GM18502 (cell line): ENCODE measurements around the gene PLEKHH3.

Experiments used
- ATAC-seq: cut with Tn5 transposase; IDR thresholded peaks from one replicate; pipeline ENCODE4 v1.9.1; 2021; ENCODE audit warnings: mild to moderate bottlenecking; ENCODE audit not compliant: unreplicated experiment, poor library complexity

The PLEKHH3 gene

GRCh38 chr17:42676424-42677011, at the start of gene PLEKHH3:
PLEKHH3 (minus strand) TSS chr17:42676994; CDS start chr17:42676563, 431 bp downstream.
- no peak for ATAC-seq

- ATAC-seq = no peak
These were observed 48.3 kb upstream of the PLEKHH3 start for GRCh38 chr17:42725143-42725542.

- ATAC-seq = no peak
These were observed 46.8 kb upstream of the PLEKHH3 start for GRCh38 chr17:42723636-42724035.

- no peak for ATAC-seq
These were observed 44.3 kb upstream of the PLEKHH3 start for GRCh38 chr17:42720996-42721583.

- ATAC-seq = no peak
These were observed 32.8 kb upstream of the PLEKHH3 start for GRCh38 chr17:42709561-42709960.

GRCh38 chr17:42708588-42708987, 31.8 kb upstream of the PLEKHH3 start:
- ATAC-seq = no peak

- ATAC-seq = no peak
These were observed 29.9 kb upstream of the PLEKHH3 start for GRCh38 chr17:42706732-42707131.

GRCh38 chr17:42704837-42705494, 28.2 kb upstream of the PLEKHH3 start:
- ATAC-seq = peak; percentile 75

GRCh38 chr17:42704490-42704836, 27.7 kb upstream of the PLEKHH3 start:
- peak; percentile 41 for ATAC-seq

GRCh38 chr17:42702446-42702845, 25.7 kb upstream of the PLEKHH3 start:
- ATAC-seq = no peak

- no peak for ATAC-seq
These were observed 23.9 kb upstream of the PLEKHH3 start for GRCh38 chr17:42700586-42701289.

- no peak for ATAC-seq
These were observed 22.6 kb upstream of the PLEKHH3 start for GRCh38 chr17:42699415-42699740.

- no peak for ATAC-seq
These were observed 22.1 kb upstream of the PLEKHH3 start for GRCh38 chr17:42698736-42699414.

- no peak for ATAC-seq
These were observed 20.5 kb upstream of the PLEKHH3 start for GRCh38 chr17:42697108-42697811.

GRCh38 chr17:42695500-42695899, 18.7 kb upstream of the PLEKHH3 start:
- ATAC-seq = no peak

- ATAC-seq = no peak
These were observed 17.7 kb upstream of the PLEKHH3 start for GRCh38 chr17:42694524-42694923.

- ATAC-seq = no peak
These were observed 15.7 kb upstream of the PLEKHH3 start for GRCh38 chr17:42692489-42692888.

GRCh38 chr17:42691021-42691545, 14.3 kb upstream of the PLEKHH3 start:
- no peak for ATAC-seq

GRCh38 chr17:42690596-42690995, 13.8 kb upstream of the PLEKHH3 start:
- ATAC-seq = no peak

GRCh38 chr17:42687707-42688320, 11.0 kb upstream of the PLEKHH3 start:
- no peak for ATAC-seq
